GM20431 (cell line): ENCODE results near the gene SUPT7L.
"Not testable (repeated sequence)": the region's sequence is repeated elsewhere in the genome, so short reads cannot be mapped to it uniquely, and the experiment has no call there.

Experiments used
- in situ Hi-C: fragments of 300-500 bp; cut with MseI, MboI; formaldehyde crosslinking; loops from one replicate; pipeline ENCODE4 v1.15.0; 2020; ENCODE audit warnings: low sequenced_read_pairs; ENCODE audit not compliant: unreplicated experiment

The SUPT7L gene

GRCh38 chr2:27687232-27687631 is 23.8 kb upstream of the SUPT7L start:
- in situ Hi-C loops, result no loop called here

- in situ Hi-C loops, result no loop called here
Observed at GRCh38 chr2:27685577-27685976, 22.2 kb upstream of the SUPT7L start.

- in situ Hi-C loops, result not testable (repeated sequence)
Observed at GRCh38 chr2:27685006-27685405, 21.6 kb upstream of the SUPT7L start.

- in situ Hi-C loops, result no loop called here
Observed at GRCh38 chr2:27683390-27684071, 20.1 kb upstream of the SUPT7L start.

- in situ Hi-C loops, result not testable (repeated sequence)
Observed at GRCh38 chr2:27682334-27682771, 18.9 kb upstream of the SUPT7L start.

GRCh38 chr2:27681841-27682240 is 18.4 kb upstream of the SUPT7L start:
- in situ Hi-C loops, result no loop called here

GRCh38 chr2:27680571-27680970 is 17.2 kb upstream of the SUPT7L start:
- in situ Hi-C loops, result no loop called here

- in situ Hi-C loops, result no loop called here
Observed at GRCh38 chr2:27672723-27673486, 9.5 kb upstream of the SUPT7L start.

- in situ Hi-C loops, result no loop called here
Observed at GRCh38 chr2:27671235-27671634, 7.8 kb upstream of the SUPT7L start.

- in situ Hi-C loops, result no loop called here
Observed at GRCh38 chr2:27667446-27667845, 4.0 kb upstream of the SUPT7L start.

GRCh38 chr2:27664622-27665363 is 1.4 kb upstream of the SUPT7L start:
- in situ Hi-C loops, result no loop called here

- in situ Hi-C loops, result no loop called here
Observed at GRCh38 chr2:27664154-27664574, 750 bp upstream of the SUPT7L start.

- in situ Hi-C loops, result no loop called here
Observed at GRCh38 chr2:27661371-27661770, 2.0 kb downstream of the SUPT7L start.

- in situ Hi-C loops, result no loop called here
Observed at GRCh38 chr2:27655155-27655951, 8.1 kb downstream of the SUPT7L start.

GRCh38 chr2:27653397-27653796 is 10.0 kb downstream of the SUPT7L start:
- in situ Hi-C loops, result no loop called here

- in situ Hi-C loops, result no loop called here
Observed at GRCh38 chr2:27652790-27653189, 10.6 kb downstream of the SUPT7L start.

GRCh38 chr2:27652341-27652740 is 11.1 kb downstream of the SUPT7L start:
- in situ Hi-C loops, result no loop called here

- in situ Hi-C loops, result no loop called here
Observed at GRCh38 chr2:27651056-27651455, 12.4 kb downstream of the SUPT7L start.

- in situ Hi-C loops, result no loop called here
Observed at GRCh38 chr2:27647737-27648136, 15.7 kb downstream of the SUPT7L start.

- in situ Hi-C loops, result no loop called here
Observed at GRCh38 chr2:27647289-27647688, 16.1 kb downstream of the SUPT7L start.
